GM18499 (cell line): ENCODE results near the gene EHBP1L1.

Experiments
- ATAC-seq: cut with Tn5 transposase; IDR thresholded peaks from one replicate; pipeline ENCODE4 v1.9.1; 2021; ENCODE audit warnings: moderate number of reproducible peaks; ENCODE audit not compliant: insufficient read depth, unreplicated experiment

EHBP1L1 gene

DNA sequence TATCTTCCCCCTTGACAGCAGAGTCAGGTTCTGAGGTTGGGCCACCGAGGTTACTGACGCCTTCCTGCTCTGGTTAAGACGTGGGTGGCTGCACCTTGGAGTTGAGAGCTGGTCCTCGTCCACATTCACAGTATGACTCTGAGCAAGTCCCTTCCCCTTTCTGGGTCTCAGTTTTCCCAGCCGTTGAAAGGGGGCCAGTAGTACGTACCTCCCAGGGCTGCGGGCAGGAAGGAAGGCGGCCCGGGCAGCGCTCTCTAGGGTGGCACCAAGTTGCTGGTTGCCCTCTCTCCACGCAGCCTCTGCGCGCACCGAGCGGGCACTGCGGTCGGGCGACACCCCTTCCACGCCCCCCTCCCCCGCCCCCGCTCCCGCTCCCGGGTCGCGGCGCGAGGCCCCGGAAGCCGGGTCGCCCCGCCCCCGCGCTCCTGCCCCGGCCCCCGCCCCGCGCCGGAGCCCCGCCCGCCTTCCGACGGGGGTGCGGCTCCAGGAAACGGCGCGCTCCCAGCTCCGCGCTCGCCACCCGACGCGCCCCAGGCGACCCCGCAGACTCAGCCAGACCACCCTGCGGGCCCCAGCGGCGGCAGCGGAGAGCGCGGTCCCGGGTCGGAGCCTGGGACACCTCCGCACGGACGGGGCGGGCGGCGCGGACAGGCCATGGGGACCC, at the start of gene EHBP1L1:
Gene EHBP1L1 (plus strand): TSS at position 486 of the 664 bp plus-strand sequence. CDS start 250 bp downstream, outside the sequence.
- ATAC-seq = no peak

DNA sequence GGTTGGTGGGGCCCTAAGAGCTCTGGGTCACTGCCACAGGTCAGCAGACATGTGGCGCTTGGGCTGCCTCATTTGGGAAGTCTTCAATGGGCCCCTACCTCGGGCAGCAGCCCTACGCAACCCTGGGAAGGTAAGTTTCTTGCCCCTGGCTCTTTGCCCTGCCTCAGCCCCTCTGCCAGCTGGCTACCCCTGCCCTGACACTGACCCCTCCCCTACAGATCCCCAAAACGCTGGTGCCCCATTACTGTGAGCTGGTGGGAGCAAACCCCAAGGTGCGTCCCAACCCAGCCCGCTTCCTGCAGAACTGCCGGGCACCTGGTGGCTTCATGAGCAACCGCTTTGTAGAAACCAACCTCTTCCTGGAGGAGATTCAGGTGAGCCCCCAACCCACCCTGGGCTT, 49.1 kb upstream of the EHBP1L1 start:
- ATAC-seq = no peak

DNA sequence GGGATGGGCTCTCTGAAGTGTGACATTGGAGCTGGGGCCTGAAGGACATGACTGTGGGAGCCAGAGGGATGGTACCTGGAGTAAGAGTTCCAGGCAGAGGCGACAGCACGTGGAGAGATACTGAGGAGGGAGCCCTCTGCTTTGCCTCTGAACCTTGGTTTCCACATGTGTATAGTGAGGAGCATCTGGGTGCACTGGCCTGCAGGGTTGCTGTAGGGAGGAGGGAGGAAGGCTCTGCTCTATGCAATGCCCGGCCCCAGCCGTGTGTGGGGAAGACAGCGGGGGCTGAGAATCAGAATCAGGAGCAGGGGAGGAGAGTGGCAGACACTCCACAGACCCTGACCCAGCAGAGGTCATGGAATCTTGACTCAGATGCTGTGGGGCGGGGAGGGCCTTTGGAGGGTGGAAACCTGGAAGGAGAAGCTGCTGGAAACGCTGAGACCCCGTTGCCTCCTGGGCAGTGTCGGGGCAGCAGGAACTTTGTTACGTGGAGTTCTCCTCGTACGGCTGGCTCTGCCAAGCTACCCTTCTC, 47.0 kb upstream of the EHBP1L1 start:
- no peak for ATAC-seq

DNA sequence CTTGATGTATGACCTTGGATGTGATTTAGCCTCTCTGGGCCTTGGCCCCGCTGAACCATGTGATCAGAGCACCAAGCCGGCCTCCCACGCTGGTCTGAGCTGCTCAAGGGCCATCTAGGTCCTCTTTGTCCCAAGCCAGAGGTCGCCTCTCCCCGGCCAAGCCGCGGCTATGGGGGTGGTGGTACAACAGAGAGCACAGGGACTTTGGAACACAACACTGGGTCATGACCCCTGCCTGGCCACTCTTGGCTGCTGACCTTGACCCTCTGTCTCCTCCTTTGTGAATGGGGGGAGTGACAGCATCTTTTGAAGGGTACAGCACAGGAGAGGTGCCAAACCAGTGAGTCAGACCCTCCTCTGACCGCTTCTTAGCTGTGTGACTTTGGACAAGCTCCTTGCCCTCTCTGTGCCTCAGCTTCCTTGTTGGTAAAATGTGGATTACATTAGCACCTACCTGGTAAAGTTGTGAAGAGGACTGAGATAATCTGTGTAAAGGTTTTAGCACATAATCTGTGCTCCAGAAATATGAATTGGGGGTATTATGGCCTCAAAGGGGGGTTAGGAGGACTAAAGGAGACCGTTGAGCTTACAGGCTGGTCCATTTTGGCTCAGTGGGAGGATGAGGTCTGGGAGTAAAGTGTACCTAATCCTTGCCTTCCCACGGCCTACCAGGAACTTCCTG, 46.2 kb upstream of the EHBP1L1 start:
- ATAC-seq = no peak

DNA sequence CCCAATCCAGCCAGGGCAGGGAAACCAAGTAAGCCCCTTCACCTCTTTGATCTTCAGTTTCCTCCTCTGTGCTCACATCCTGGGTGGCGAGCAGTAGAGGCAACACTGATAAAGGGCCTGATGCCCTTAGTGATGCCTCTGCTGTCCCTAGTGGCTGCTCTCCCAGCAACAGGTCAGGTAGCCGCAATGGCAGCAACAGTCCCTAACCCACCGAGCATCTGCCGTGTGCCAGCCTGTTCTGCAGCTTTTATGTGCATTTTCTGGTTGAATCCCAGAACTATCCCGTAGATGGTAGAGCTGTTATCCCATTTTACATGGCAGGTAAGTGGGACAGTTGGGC, 45.7 kb upstream of the EHBP1L1 start:
- no peak for ATAC-seq

DNA sequence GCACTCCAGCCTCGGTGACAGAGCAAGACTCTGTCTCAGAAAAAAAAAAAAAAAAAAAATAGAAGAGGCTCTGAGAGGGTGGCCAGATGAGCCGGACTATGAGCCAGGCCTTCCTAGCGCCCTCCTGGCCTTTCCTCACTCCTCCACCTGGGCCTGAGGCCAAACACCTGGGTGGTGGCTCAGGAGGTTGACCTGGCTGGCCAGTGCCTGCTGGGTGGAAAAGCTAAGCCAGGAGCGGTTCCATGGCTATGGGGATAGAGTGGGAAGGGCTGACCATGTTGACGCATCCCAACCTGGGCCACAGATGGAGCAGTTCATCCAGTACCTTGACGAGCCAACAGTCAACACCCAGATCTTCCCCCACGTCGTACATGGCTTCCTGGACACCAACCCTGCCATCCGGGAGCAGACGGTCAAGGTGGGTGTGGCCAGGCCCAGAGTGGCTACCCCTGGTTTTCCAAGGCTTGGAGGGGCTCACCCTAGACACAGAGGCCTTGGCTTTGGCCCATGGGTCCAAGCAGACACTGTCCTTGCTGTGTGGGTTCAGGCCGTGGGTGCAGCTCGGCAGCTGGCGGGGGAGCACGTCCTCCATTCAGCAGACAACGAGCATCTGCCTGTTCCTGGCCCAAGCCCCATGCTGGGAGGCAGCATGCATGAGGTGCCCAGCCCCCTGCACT, 43.3 kb upstream of the EHBP1L1 start:
- ATAC-seq = no peak

DNA sequence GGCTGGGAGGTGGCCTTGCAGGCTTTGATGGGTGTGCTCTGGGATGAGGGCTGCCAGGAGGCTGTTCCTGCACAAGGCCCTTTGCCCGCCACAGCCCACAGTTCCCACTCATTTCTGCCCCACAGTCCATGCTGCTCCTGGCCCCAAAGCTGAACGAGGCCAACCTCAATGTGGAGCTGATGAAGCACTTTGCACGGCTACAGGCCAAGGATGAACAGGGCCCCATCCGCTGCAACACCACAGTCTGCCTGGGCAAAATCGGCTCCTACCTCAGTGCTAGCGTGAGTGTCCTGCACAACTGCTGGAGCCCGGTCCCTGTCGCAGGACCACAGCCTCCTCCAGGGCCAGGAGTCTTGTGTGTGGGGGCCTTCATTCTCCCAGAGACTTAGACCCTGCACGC, 40.8 kb upstream of the EHBP1L1 start:
- no peak for ATAC-seq

DNA sequence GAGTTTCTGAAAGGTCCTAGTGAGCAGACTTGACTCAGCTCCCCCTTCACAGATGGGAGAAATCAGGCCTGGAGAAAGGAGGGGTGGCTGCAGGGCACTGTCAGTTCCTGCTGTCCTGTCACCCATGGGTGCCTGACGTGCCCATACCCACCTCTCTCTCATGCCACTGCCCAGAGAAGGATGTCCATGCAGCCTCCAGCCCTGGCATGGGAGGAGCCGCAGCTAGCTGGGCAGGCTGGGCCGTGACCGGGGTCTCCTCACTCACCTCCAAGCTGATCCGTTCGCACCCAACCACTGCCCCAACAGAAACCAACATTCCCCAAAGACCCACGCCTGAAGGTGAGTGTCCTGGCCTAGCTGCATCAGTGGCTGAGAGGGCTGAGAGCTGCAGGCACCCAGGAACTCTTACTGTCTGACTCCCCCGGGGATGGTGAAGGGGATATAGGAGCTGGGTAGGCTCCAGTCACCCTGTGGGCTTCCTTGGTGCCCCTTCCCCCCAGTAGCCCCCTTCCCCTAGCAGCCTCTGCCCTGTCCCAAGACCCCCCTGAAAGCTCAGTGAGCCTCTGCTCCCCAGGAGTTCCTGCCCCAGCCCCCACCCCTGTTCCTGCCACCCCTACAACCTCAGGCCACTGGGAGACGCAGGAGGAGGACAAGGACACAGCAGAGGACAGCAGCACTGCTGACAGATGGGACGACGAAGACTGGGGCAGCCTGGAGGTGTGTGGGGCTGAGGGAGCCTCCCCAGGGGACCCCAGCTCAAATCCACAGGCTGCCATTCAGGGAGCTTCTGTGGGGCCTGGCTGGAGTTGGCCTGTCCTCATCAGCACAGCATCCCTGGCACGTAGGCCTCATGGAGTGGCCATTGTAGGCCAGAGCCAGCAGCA, 39.2 kb upstream of the EHBP1L1 start:
- ATAC-seq = no peak

DNA sequence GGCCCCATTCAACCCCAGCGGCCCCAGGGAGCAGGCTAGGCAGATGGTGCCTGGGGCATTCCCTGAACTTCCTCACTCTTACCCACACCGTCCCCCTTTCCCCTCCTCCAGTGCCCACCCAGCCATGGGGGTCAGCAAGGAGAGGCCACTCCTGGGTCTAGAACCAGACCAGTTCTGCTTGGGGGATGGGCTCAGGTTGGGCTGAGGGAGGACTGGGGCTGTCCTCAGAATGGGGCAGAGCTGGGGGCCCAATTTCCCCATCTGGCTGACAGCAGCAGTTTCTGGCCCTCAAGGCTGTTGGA, 38.6 kb upstream of the EHBP1L1 start:
- ATAC-seq = no peak

DNA sequence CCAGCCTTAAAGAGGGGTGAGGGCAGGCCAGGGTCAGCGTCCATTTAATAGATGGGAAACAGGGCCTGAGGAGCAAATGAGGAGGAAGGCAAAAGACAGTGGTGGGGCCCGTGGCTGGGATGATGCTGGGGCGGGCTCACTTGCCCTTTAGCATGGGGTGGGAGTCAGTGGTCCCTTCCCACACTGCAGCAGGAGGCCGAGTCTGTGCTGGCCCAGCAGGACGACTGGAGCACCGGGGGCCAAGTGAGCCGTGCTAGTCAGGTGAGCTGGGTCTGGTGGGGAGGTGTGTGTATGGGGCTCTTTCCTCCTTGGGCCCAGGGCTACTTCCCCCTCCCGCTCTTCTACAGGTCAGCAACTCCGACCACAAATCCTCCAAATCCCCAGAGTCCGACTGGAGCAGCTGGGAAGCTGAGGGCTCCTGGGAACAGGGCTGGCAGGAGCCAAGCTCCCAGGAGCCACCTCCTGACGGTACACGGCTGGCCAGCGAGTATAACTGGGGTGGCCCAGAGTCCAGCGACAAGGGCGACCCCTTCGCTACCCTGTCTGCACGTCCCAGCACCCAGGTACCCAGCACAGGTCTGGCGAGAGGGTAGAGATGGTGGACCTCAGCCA, 38.1 kb upstream of the EHBP1L1 start:
- no peak for ATAC-seq

DNA sequence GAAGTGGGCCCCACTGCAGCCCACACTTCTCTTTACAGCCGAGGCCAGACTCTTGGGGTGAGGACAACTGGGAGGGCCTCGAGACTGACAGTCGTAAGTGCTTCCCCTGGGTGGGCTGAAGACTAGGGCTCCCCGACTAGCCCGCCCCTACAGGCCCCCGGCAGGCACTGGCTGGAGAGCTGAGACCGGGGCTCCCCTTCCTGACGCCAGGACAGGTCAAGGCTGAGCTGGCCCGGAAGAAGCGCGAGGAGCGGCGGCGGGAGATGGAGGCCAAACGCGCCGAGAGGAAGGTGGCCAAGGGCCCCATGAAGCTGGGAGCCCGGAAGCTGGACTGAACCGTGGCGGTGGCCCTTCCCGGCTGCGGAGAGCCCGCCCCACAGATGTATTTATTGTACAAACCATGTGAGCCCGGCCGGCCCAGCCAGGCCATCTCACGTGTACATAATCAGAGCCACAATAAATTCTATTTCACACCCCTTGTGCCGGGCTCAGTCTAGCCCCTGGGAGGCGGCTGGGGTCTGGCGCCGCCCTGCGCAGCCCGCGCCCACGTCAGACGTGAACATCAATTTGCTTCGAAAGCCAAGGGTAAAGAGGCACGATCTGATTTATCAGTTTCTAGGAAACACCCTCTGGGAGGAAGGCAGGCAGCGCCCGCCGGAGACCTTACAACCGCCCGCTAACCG, 37.5 kb upstream of the EHBP1L1 start:
- no peak for ATAC-seq

DNA sequence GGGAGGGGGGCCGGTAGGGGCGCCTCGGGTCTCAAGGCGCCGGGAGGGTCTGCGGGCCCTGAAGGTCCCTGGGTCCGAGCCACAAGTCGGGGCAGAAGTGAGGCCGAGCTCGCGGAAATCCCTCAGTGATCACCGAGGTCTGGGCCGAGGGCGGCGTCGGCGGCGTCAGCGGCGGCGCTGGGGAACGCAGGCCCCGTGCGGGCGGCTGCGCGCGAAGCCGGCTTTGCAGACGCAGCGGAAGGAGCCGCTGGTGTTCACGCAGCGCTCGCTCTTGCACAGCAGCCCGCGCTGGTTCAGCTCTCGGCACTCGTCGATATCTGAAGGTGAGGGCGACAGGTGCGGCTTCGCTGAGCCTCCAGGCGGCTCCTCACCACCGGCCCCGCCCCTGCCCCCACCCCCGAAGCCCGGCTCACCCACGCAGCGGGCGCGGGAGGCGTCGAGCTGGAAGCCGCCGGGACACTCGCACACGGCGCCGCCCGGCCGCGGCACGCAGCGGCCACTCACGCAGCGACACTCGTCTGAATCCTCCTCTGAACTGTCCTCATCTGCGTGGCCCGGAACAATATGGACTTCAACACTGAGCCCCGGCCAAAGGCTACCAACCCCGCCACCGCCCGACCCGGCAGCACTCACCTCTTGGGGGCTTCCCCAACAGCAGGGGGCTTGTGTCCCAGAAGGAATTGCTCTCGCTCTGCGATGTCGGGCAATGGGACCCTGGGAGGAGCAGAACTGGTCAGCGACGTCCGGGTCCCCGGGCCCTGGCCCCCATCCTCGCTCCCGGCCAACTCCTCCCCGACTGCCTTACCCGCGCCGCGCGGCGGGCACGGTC, 36.7 kb upstream of the EHBP1L1 start:
- ATAC-seq = no peak

DNA sequence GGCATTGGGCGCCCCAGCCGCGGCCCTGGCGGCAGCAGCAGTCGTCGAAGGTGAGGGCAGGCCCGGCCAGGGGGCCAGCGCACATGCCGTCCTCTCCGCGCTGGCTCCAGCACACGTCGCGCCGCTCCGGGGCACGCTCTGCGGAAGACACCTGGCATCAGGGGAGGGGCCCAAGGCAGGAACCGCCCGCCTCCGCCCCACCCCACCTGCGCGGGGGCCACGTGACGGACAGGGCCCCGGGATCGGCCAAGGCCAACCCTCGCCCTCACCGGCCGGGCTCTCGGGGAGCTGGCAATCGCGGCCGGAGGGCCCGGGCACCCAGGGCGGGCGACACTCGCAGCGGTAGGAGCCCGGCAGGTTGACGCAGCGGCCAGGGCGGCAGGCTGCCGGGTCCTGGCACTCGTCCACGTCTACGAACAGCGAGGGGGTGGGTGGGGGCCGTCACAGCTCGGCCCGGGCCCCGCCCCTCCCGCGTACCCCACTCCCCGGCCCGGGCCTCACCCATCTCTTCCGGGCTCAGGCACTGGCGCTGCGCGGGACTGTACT, 36.0 kb upstream of the EHBP1L1 start:
- ATAC-seq = no peak

DNA sequence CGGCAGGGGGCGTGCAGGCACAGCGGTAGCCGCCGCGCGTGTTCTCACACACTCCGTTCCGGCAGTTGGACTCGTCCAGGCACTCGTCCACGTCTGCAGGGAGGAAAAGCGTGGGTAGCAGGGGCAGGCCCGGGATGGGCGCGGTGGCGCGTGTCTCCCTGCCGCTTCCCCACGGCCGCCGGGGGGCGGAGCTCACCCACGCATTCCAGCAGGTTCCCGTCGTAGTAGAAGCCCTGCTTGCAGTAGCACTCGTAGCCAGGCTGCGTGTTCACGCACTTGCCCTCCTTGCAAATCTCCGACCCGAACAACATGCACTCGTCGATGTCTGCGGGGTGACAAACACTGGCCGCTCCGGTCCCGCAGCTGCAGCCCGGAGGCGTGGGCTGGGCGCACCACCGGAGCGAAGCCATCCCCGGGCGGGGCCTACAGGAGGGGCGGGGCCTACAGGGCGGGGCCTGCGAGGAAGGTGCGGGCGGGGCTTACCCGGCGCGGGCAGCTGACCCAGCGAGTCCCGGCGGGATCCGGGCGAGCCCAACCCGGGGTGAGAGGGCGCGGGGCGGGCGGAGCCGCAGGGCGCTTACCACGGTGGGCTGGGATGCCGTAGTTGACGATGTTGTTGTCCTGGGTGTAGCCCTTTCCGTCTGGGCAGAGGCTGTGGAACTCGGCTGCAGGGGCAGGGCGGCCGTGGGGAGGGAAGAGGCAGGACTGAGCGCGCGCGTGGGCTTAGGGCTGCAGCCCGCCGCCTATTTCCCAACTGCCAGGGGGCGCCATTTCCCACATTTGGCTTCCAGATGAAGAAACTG, 35.4 kb upstream of the EHBP1L1 start:
- ATAC-seq = no peak

DNA sequence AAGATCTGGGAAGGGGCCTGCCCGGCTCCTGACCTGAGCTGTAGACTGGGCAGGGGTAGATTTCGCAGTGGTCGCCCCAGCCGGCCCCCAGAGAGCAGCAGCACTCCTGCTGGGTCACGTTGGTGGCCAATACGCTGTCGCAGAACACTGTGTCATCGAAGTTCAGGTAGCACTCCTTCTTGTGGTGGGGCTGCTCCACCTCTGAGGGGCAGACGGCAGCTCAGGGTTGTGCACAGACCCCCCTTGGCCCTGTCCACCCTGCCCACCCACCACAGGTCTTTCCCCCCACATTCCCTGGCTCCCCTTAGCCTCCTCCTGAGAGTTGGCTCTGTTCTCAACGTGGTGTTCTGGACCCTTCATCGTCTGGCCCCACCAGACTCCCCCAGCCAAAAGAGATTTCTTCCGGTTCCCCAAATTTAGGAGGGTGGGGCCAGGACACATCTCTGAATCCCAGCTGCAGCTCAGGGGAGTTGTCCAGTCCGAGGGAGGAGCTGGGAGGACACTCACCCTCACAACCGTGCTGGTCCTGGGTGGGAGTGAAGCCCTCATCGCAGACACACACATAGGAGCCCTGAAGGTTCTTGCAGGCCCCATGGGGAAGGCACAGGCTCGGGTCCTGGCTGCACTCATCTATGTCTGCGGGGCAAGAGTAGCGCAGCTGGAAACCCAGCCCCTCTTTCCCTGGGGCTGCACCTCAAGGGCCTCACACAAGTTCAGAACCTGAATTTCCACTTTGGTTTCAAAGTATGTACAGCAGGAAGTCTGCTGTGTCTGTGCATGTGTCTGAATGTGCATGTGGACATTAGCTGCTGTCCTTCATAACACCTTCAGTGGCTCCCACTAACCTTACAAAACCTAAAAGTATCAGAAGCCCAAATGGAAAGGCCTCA, 34.5 kb upstream of the EHBP1L1 start:
- no peak for ATAC-seq

DNA sequence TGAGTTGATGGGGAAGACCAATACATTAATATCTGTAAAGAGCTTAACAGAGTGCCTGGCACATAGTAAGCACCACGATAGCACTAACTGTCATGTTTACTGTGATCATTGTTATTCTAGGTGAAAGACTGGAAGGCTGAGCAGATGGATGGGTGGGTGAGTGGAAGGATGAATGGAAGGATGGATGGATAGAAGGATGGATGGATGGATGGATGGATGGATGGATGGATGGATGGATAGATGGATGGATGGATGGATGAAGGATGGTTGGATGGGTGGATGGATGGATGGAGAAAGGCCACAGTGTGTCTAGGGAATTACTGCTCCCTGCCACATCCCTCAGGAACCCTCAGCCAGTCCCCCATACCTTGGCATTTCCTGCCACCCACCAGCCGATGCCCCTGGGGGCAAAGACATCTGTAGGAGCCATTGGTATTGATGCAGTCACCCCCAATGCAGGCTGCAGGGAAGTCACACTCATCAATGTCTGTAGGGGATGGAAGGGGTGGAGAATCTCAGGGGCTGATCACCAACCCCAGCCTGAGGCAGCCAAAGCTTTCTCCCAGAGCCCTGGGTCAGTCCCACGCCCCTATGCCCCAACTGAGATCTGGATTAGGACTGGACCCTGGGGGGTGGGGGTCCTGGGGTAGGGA, 33.0 kb upstream of the EHBP1L1 start:
- no peak for ATAC-seq
